Right lobe of liver (tissue), 4 donors: ENCODE data around the gene FUT4.

ENCODE experiments used
- POLR2A ChIP-seq: fragments of 450-650 bp; IDR thresholded peaks from one replicate; pipeline ENCODE4 v1.6.1; 2017; ENCODE audit warnings: antibody characterized with exemption, mild to moderate bottlenecking
- TF ChIP-seq, protein P1 (sequence below), 4 donors: fragments of 200-600 bp in 3 of 4; fragments of 450-650 bp in 1 of 4; IDR thresholded peaks; one replicate each; pipeline versions ENCODE4 v1.5.1 to v1.8.0; 2016 to 2022; ENCODE audit warnings: antibody characterized with exemption in 4 of 4, mild to moderate bottlenecking in 2 of 4
- donor health status: DM: no; HTN: no; CAD: no.
- donor health status: DM: no; HTN: no; CAD: no.
- donor health status: DM: no; HTN: yes; CAD: no.

DNA sequence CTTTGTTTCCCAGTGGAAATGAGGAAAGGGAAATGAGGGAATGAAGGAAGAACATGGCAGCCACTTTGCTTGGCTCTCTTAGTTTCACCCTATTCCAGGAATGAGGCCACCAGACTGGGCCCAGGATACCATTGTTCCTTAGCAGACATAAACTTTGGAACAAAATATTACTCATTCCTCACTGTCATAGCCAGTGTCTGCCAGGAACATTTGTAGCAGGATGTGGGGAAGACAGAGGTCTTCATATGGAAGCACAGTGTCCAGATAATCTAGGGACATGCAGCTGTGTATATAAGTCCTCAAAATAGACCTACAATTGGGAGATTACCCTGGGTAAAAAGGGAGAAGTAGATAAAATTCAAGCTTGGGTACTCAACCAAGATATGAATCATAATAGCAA is 15.2 kb upstream of the FUT4 start:
- TF ChIP-seq, protein P1, sequence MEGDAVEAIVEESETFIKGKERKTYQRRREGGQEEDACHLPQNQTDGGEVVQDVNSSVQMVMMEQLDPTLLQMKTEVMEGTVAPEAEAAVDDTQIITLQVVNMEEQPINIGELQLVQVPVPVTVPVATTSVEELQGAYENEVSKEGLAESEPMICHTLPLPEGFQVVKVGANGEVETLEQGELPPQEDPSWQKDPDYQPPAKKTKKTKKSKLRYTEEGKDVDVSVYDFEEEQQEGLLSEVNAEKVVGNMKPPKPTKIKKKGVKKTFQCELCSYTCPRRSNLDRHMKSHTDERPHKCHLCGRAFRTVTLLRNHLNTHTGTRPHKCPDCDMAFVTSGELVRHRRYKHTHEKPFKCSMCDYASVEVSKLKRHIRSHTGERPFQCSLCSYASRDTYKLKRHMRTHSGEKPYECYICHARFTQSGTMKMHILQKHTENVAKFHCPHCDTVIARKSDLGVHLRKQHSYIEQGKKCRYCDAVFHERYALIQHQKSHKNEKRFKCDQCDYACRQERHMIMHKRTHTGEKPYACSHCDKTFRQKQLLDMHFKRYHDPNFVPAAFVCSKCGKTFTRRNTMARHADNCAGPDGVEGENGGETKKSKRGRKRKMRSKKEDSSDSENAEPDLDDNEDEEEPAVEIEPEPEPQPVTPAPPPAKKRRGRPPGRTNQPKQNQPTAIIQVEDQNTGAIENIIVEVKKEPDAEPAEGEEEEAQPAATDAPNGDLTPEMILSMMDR (IDR thresholded peaks at IDR 0.05) = no peak
- TF ChIP-seq POLR2A = no peak
